Neural cell (in vitro differentiated cells): ENCODE data around the gene ATAD2B. TPM values are rescaled to one million over a fixed set of nuclear protein-coding genes. Genes with fewer than 3 reads are reported as not detected.

Experiments
- H2AFZ ChIP-seq: fragments of 200-600, 300-800 bp; sonication (generic), shearing (Covaris generic); 2 replicates; pipeline ENCODE4 v1.6.0; 2014; ENCODE audit warnings: low read depth, mild to moderate bottlenecking, antibody characterized with exemption, low read length, moderate library complexity
- H3F3A ChIP-seq: fragments of 200-600 bp; shearing (Covaris generic); 2 replicates; pipeline ENCODE4 v1.6.1; 2016; ENCODE audit warnings: mild to moderate bottlenecking, moderate library complexity, mixed read lengths, antibody characterized with exemption, low read length; ENCODE audit not compliant: insufficient read depth, poor library complexity, severe bottlenecking
- H3K27ac ChIP-seq: fragments of 200-600, 300-800 bp; sonication (generic), shearing (Covaris generic); 2 replicates; pipeline ENCODE4 v1.5.1; 2014; ENCODE audit warnings: mild to moderate bottlenecking, low read length, moderate library complexity
- H3K27me3 ChIP-seq: fragments of 300-800, 200-600 bp; sonication (generic), shearing (Covaris generic); 2 replicates; pipeline ENCODE4 v1.6.0; 2014; ENCODE audit warnings: mild to moderate bottlenecking, low read depth, low read length, moderate library complexity; ENCODE audit not compliant: insufficient read depth
- H3K36me3 ChIP-seq: fragments of 300-800, 200-600 bp; sonication (generic), shearing (Covaris generic); 2 replicates; pipeline ENCODE4 v1.5.1; 2014; ENCODE audit warnings: mild to moderate bottlenecking, antibody characterized with exemption, low read length, moderate library complexity; ENCODE audit not compliant: insufficient read depth
- H3K4me2 ChIP-seq: fragments of 300-800, 200-600 bp; sonication (generic), shearing (Covaris generic); 2 replicates; pipeline ENCODE4 v1.6.0; 2014; ENCODE audit warnings: mild to moderate bottlenecking, low read length
- H3K4me3 ChIP-seq: fragments of 300-800, 200-600 bp; sonication (generic), shearing (Covaris generic); 2 replicates; pipeline ENCODE4 v1.5.1; 2014; ENCODE audit warnings: mild to moderate bottlenecking, low read length, moderate library complexity
- H3K79me2 ChIP-seq: fragments of 200-600 bp; shearing (Covaris generic); replicated peaks from 2 replicates; pipeline ENCODE4 v1.6.0; 2014; ENCODE audit warnings: mild to moderate bottlenecking, low read length, moderate library complexity; ENCODE audit not compliant: insufficient read depth
- H3K9ac ChIP-seq: fragments of 300-800, 200-600 bp; sonication (generic), shearing (Covaris generic); 2 replicates; pipeline ENCODE4 v1.6.1; 2016; ENCODE audit warnings: mild to moderate bottlenecking, low read length, mixed read lengths
- H3K9me2 ChIP-seq: fragments of 200-600 bp; shearing (Covaris generic); 2 replicates; pipeline ENCODE4 v1.6.1; 2016; ENCODE audit warnings: mild to moderate bottlenecking, low read length, mixed read lengths; ENCODE audit not compliant: insufficient read depth
- H3K9me3 ChIP-seq: fragments of 200-600, 300-800 bp; sonication (generic), shearing (Covaris generic); 2 replicates; pipeline ENCODE4 v1.6.1; 2016; ENCODE audit warnings: mild to moderate bottlenecking, mixed run types, low read length, moderate library complexity, mixed read lengths
- H4K20me1 ChIP-seq: fragments of 200-600 bp; shearing (Covaris generic); 2 replicates; pipeline ENCODE4 v1.6.1; 2016; ENCODE audit warnings: mild to moderate bottlenecking, mixed run types; ENCODE audit not compliant: insufficient read depth
- EP300 ChIP-seq: fragments of 450-650 bp; conservative IDR thresholded peaks from 2 replicates; pipeline ENCODE4 v1.6.1; 2014; ENCODE audit warnings: antibody characterized with exemption, mild to moderate bottlenecking, moderate library complexity; ENCODE audit not compliant: poor library complexity, severe bottlenecking
- EZH2 ChIP-seq: fragments of 200-600, 300-800 bp; shearing (Covaris generic), sonication (generic); IDR thresholded peaks from 2 replicates; pipeline ENCODE4 v1.6.1; 2014; ENCODE audit warnings: antibody characterized with exemption, low read length, borderline replicate concordance, mild to moderate bottlenecking; ENCODE audit not compliant: insufficient read depth, poor library complexity, severe bottlenecking
- POLR2AphosphoS5 ChIP-seq: IDR thresholded peaks from 2 replicates; pipeline ENCODE4 v1.6.1; 2012
- RAD21 ChIP-seq: fragments of 450-650 bp; conservative IDR thresholded peaks from 2 replicates; pipeline ENCODE4 v1.6.1; 2014; ENCODE audit warnings: antibody characterized with exemption, mild to moderate bottlenecking, moderate library complexity
- polyA plus RNA-seq: library from polyadenylated mRNA; depleted of rRNA; stranded (reverse); fragments of >200 nt; gene quantifications from 2 replicates; pipeline ENCODE4 v1.2.3, GENCODE V29; 2014
- TF ChIP-seq, protein P1 (sequence below): IDR thresholded peaks from 2 replicates; pipeline ENCODE4 v1.6.1; 2012; ENCODE audit warnings: borderline replicate concordance
- TF ChIP-seq, protein P2 (sequence below): fragments of 450-650 bp; IDR thresholded peaks from 2 replicates; pipeline ENCODE4 v1.5.1; 2014; ENCODE audit warnings: antibody characterized with exemption, mild to moderate bottlenecking, moderate library complexity; ENCODE audit not compliant: poor library complexity, severe bottlenecking

ATAD2B gene
- polyA plus RNA-seq, 1 donor from 2014 or later: 37.6 TPM

DNA sequence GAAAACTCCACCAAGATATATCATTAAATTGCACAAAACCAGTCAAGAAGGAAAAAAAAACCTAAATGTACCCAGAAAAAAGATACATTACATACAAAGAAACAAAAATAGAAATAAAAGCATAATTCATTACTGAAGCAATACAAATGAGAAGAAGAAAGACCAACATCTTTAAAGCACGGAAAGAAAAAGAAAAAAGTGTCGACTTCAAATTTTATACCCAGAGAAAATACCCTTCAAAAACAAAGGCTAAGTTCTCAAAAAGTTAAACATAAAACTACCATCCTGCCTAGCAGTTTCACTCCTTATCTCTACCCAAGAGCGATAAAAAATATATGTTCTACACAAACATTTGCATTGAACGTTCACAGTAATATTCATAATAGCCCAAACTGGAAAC, 82.0 kb downstream of the ATAD2B start:
- H3K27ac ChIP-seq: no peak overlapping the region
- H3K4me2 ChIP-seq: no peak overlapping the region
- H2AFZ ChIP-seq: no peak overlapping the region
- H4K20me1 ChIP-seq: no peaks in the 10 kb centered on the region
- H3K36me3 ChIP-seq: peaks cover 2% of the 10 kb centered on the region
- H3K9ac ChIP-seq: no peak overlapping the region
- no peaks in the 10 kb centered on the region for H3K9me2 ChIP-seq
- TF ChIP-seq EZH2 (no peak), POLR2AphosphoS5 (no peak)
- H3F3A ChIP-seq: no peaks in the 10 kb centered on the region
- H3K27me3 ChIP-seq: no peaks in the 10 kb centered on the region
- H3K79me2 ChIP-seq: no peaks in the 10 kb centered on the region
- no peak overlapping the region for H3K4me3 ChIP-seq
- H3K9me3 ChIP-seq: no peaks in the 10 kb centered on the region

DNA sequence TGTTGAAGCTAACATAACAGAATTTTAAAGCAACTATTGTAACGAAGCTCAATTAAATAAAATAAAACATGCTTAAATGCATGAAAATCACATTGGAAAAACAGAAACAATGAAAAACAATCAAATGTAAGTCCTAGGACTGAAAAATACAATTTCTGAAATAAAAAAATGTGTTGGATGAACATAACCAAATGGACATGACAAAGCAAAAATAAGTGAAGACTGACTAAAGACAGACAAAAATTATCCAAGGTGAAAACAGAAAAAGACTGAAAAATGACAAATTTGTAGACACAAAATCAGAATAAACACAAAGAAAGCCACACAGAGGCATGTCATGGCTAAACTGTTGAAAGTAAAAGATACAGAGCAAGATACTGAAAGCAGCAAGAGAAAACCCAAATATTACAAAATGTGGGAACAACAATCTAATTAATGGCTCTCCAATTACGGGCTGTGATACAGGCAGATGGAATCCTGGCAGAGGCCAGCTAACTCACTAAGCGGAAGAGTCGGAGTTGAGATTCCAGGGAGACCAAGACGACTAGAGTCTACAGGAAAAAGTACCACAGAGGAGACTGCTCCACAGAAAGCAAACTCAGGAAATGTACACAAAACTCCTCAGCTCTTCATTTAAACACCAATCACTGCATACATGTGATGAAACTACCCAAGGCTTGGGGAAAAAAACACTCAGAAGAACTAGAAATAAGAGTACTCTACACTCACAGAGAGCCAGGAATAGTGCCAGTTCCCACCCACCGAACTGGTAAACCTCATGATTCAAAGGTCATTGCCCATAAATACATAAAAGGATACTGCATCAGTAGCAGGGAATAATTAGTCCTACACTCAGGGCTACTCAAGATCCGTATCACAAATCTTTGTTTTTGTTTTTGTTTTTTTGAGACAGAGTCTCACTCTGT, 83.6 kb downstream of the ATAD2B start:
- Histone ChIP-seq H3K4me3 (no peak overlapping the region), H3K4me2 (no peak overlapping the region), H3K9me3 (no peaks in the 10 kb centered on the region), H3K36me3 (peaks cover 4% of the 10 kb centered on the region), H3K9me2 (no peaks in the 10 kb centered on the region), H3K9ac (no peak overlapping the region), H3K79me2 (no peaks in the 10 kb centered on the region), H3K27me3 (no peaks in the 10 kb centered on the region), H3F3A (no peaks in the 10 kb centered on the region), H2AFZ (no peak overlapping the region), H3K27ac (no peak overlapping the region), H4K20me1 (no peaks in the 10 kb centered on the region)
- TF ChIP-seq EZH2: no peak
- no peak for TF ChIP-seq EP300
- TF ChIP-seq RAD21: no peak
- TF ChIP-seq, protein P1, sequence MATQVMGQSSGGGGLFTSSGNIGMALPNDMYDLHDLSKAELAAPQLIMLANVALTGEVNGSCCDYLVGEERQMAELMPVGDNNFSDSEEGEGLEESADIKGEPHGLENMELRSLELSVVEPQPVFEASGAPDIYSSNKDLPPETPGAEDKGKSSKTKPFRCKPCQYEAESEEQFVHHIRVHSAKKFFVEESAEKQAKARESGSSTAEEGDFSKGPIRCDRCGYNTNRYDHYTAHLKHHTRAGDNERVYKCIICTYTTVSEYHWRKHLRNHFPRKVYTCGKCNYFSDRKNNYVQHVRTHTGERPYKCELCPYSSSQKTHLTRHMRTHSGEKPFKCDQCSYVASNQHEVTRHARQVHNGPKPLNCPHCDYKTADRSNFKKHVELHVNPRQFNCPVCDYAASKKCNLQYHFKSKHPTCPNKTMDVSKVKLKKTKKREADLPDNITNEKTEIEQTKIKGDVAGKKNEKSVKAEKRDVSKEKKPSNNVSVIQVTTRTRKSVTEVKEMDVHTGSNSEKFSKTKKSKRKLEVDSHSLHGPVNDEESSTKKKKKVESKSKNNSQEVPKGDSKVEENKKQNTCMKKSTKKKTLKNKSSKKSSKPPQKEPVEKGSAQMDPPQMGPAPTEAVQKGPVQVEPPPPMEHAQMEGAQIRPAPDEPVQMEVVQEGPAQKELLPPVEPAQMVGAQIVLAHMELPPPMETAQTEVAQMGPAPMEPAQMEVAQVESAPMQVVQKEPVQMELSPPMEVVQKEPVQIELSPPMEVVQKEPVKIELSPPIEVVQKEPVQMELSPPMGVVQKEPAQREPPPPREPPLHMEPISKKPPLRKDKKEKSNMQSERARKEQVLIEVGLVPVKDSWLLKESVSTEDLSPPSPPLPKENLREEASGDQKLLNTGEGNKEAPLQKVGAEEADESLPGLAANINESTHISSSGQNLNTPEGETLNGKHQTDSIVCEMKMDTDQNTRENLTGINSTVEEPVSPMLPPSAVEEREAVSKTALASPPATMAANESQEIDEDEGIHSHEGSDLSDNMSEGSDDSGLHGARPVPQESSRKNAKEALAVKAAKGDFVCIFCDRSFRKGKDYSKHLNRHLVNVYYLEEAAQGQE: no peak
- TF ChIP-seq, protein P2, sequence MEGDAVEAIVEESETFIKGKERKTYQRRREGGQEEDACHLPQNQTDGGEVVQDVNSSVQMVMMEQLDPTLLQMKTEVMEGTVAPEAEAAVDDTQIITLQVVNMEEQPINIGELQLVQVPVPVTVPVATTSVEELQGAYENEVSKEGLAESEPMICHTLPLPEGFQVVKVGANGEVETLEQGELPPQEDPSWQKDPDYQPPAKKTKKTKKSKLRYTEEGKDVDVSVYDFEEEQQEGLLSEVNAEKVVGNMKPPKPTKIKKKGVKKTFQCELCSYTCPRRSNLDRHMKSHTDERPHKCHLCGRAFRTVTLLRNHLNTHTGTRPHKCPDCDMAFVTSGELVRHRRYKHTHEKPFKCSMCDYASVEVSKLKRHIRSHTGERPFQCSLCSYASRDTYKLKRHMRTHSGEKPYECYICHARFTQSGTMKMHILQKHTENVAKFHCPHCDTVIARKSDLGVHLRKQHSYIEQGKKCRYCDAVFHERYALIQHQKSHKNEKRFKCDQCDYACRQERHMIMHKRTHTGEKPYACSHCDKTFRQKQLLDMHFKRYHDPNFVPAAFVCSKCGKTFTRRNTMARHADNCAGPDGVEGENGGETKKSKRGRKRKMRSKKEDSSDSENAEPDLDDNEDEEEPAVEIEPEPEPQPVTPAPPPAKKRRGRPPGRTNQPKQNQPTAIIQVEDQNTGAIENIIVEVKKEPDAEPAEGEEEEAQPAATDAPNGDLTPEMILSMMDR: no peak
